Measurements from ENCODE around the gene DNAH17. TPM values are rescaled to one million over a fixed set of nuclear protein-coding genes. Genes with fewer than 3 reads are reported as not detected.
"Not testable (repeated sequence)": the region's sequence is repeated elsewhere in the genome, so short reads cannot be mapped to it uniquely, and the experiment has no call there.

The DNAH17 gene
- total RNA-seq, 1 experiment from 2014 or later: 1.7 TPM

GRCh38 chr17:78524870-78525510 is 52.2 kb downstream of the DNAH17 start:
- DNase-seq (ENCODE audit: low read depth): no peak

- no peak for DNase-seq (ENCODE audit: low read depth)
These were observed 53.1 kb downstream of the DNAH17 start for GRCh38 chr17:78523934-78524655.

GRCh38 chr17:78522031-78522809 is 55.0 kb downstream of the DNAH17 start:
- DNase-seq (ENCODE audit: low read depth): no peak

GRCh38 chr17:78517421-78517820 is 59.8 kb downstream of the DNAH17 start:
- DNase-seq (ENCODE audit: low read depth): no peak

- DNase-seq (ENCODE audit: low read depth): no peak
These were observed 61.7 kb downstream of the DNAH17 start for GRCh38 chr17:78515480-78515879.

GRCh38 chr17:78514521-78514920 is 62.7 kb downstream of the DNAH17 start:
- no peak for DNase-seq (ENCODE audit: low read depth)

GRCh38 chr17:78512976-78513375 is 64.2 kb downstream of the DNAH17 start:
- no peak for DNase-seq (ENCODE audit: low read depth)

GRCh38 chr17:78510141-78511075 is 66.8 kb downstream of the DNAH17 start:
- DNase-seq (ENCODE audit: low read depth): peak; percentile 29

- no peak for DNase-seq (ENCODE audit: low read depth)
These were observed 69.7 kb downstream of the DNAH17 start for GRCh38 chr17:78507526-78507925.

- DNase-seq (ENCODE audit: low read depth): no peak
These were observed 70.5 kb downstream of the DNAH17 start for GRCh38 chr17:78506454-78507309.

- DNase-seq (ENCODE audit: low read depth): no peak
These were observed 72.9 kb downstream of the DNAH17 start for GRCh38 chr17:78504156-78504925.

- not testable (repeated sequence) for DNase-seq (ENCODE audit: low read depth)
These were observed 73.8 kb downstream of the DNAH17 start for GRCh38 chr17:78503388-78503787.

- DNase-seq (ENCODE audit: low read depth): no peak
These were observed 74.5 kb downstream of the DNAH17 start for GRCh38 chr17:78502611-78503148.

- DNase-seq (ENCODE audit: low read depth): no peak
These were observed 75.8 kb downstream of the DNAH17 start for GRCh38 chr17:78501241-78502036.

GRCh38 chr17:78500806-78501205 is 76.4 kb downstream of the DNAH17 start:
- DNase-seq (ENCODE audit: low read depth): no peak

- DNase-seq (ENCODE audit: low read depth): no peak
These were observed 77.3 kb downstream of the DNAH17 start for GRCh38 chr17:78499715-78500540.

GRCh38 chr17:78498848-78499247 is 78.3 kb downstream of the DNAH17 start:
- DNase-seq (ENCODE audit: low read depth): no peak

GRCh38 chr17:78497115-78497540 is 80.1 kb downstream of the DNAH17 start:
- DNase-seq (ENCODE audit: low read depth): peak; percentile 88
